ENCODE data around the gene SLC26A5. TPM values are rescaled to one million over a fixed set of nuclear protein-coding genes. Genes with fewer than 3 reads are reported as not detected.
A peak's percentile ranks its signal among the peaks of the same experiment; 100 is the strongest.
"Not testable (repeated sequence)": the region's sequence is repeated elsewhere in the genome, so short reads cannot be mapped to it uniquely, and the experiment has no call there.

Gene SLC26A5
- total RNA-seq (2014; rRNA removed) (0.29 and 0.86 TPM in 2 replicates), Bru-seq, nascent RNA (percentile 85 among the genes with signal in this experiment), BruChase-seq, experiment 1, labeled RNA remaining after a 6-hour chase (percentile 62 among the genes with signal in this experiment), BruChase-seq, experiment 2, labeled RNA remaining after a 2-hour chase (percentile 90 among the genes with signal in this experiment)
- long read RNA-seq, partial matches to known transcripts, result 20 of 47 reads
- long read RNA-seq, other reads (novel, unspliced or antisense), result 26 of 47 reads

GRCh38 chr7:103446049-103446520, at the start of gene SLC26A5:
Gene SLC26A5, minus strand, starts transcription at chr7:103446207. Its CDS starts 24,693 bp downstream, at chr7:103421514.
- peaks cover 17% of the 10 kb centered on the region for H3K4me1 ChIP-seq (ENCODE audit: insufficient read depth, low read length)
- H2AFZ ChIP-seq (ENCODE audit: low read length), result peak within 1 kb of the TSS; percentile 99
- H3K9me2 ChIP-seq (replicated peaks; ENCODE audit: low read length), result no peaks in the 10 kb centered on the region
- no peak within 1 kb of the TSS for H3K27ac ChIP-seq (ENCODE audit: low read length)
- no peaks in the 10 kb centered on the region for H3K27me3 ChIP-seq (ENCODE audit: low read length)
- no peaks in the 10 kb centered on the region for H3K36me3 ChIP-seq (ENCODE audit: low read depth, low read length)
- no peak for TF ChIP-seq EZH2phosphoT487 (IDR thresholded peaks at IDR 0.05; ENCODE audit: borderline replicate concordance, low read length)
- TF ChIP-seq EZH2 (IDR thresholded peaks at IDR 0.05; ENCODE audit: low read length, unreplicated experiment), result no peak
- H3F3A ChIP-seq (ENCODE audit: low read length, unreplicated experiment), result no peaks in the 10 kb centered on the region
- H3K4me3 ChIP-seq (ENCODE audit: low read length), result peak within 1 kb of the TSS; percentile 71
- peak within 1 kb of the TSS; percentile 32; the same call in 1 of the 2 replicates for H3K9ac ChIP-seq (ENCODE audit: low read length)
- no peaks in the 10 kb centered on the region for H3K79me2 ChIP-seq (ENCODE audit: low read length)
- no peaks in the 10 kb centered on the region for H4K20me1 ChIP-seq (ENCODE audit: low read length)
- POLR2A ChIA-PET (ENCODE audit: unreplicated experiment), result no interaction called here
- BruUV-seq (replicated peaks), result no TSS peak
- DNase-seq (peak; percentile 75), ATAC-seq (peak; percentile 82)
- H3K4me2 ChIP-seq (ENCODE audit: low read length), result peak within 1 kb of the TSS; percentile 83
- no peaks in the 10 kb centered on the region for H3K9me3 ChIP-seq (ENCODE audit: low read length)
- CTCF ChIA-PET, result no interaction called here
- intact Hi-C loops (cut with micrococcal nuclease), result loop anchor here (2.0 kb wide), 2 partner anchors 187 to 711 kb away; no protein-coding TSS in a partner anchor

GRCh38 chr7:103487419-103487818, 41.4 kb upstream of the SLC26A5 start:
- Histone ChIP-seq H3K27me3 (ENCODE audit: low read length) (no peaks in the 10 kb centered on the region), H3K9me2 (replicated peaks; ENCODE audit: low read length) (no peaks in the 10 kb centered on the region), H3F3A (ENCODE audit: low read length, unreplicated experiment) (no peaks in the 10 kb centered on the region), H3K27ac (ENCODE audit: low read length) (peak overlapping the region; percentile 65), H3K79me2 (ENCODE audit: low read length) (no peaks in the 10 kb centered on the region), H3K4me1 (ENCODE audit: insufficient read depth, low read length) (peaks cover 11% of the 10 kb centered on the region), H3K4me2 (ENCODE audit: low read length) (peak overlapping the region; percentile 50), H4K20me1 (ENCODE audit: low read length) (no peaks in the 10 kb centered on the region), H3K4me3 (ENCODE audit: low read length) (no peak overlapping the region), H3K9ac (ENCODE audit: low read length) (no peak overlapping the region), H2AFZ (ENCODE audit: low read length) (no peak overlapping the region), H3K36me3 (ENCODE audit: low read depth, low read length) (no peaks in the 10 kb centered on the region), H3K9me3 (ENCODE audit: low read length) (no peaks in the 10 kb centered on the region)
- ChIA-PET CTCF (no interaction called here), POLR2A (ENCODE audit: unreplicated experiment) (no interaction called here)
- TF ChIP-seq EZH2 (IDR thresholded peaks at IDR 0.05; ENCODE audit: low read length, unreplicated experiment) (no peak), CTCF (conservative IDR thresholded peaks at IDR 0.05; ENCODE audit: low read depth, low read length) (no peak), EZH2phosphoT487 (IDR thresholded peaks at IDR 0.05; ENCODE audit: borderline replicate concordance, low read length) (no peak)
- DNase-seq, result peak; percentile 85
- intact Hi-C loops (cut with micrococcal nuclease), result loop anchor here (1.0 kb wide), 1 partner anchor 40 kb away; no protein-coding TSS in a partner anchor
- peak; percentile 99 for ATAC-seq
- no TSS peak for BruUV-seq (replicated peaks)

- H3K4me1 ChIP-seq (ENCODE audit: insufficient read depth, low read length), result peaks cover 11% of the 10 kb centered on the region
- CTCF ChIA-PET, result interaction anchor here (0.6 kb wide), 1 partner anchor 26 kb away, joined by 3 read pairs; no protein-coding TSS in a partner anchor
- intact Hi-C loops (cut with micrococcal nuclease), result loop anchor here (1.0 kb wide), 1 partner anchor 40 kb away; no protein-coding TSS in a partner anchor
- H3K9ac ChIP-seq (ENCODE audit: low read length); H3K36me3 ChIP-seq (ENCODE audit: low read depth, low read length); H3K9me3 ChIP-seq (ENCODE audit: low read length); H3K27ac ChIP-seq (ENCODE audit: low read length); BruUV-seq (replicated peaks); H3F3A ChIP-seq (ENCODE audit: low read length, unreplicated experiment); POLR2A ChIA-PET (ENCODE audit: unreplicated experiment); H4K20me1 ChIP-seq (ENCODE audit: low read length); H3K79me2 ChIP-seq (ENCODE audit: low read length); ATAC-seq; H3K9me2 ChIP-seq (replicated peaks; ENCODE audit: low read length); H3K4me2 ChIP-seq (ENCODE audit: low read length); DNase-seq; H3K4me3 ChIP-seq (ENCODE audit: low read length); H2AFZ ChIP-seq (ENCODE audit: low read length); H3K27me3 ChIP-seq (ENCODE audit: low read length): not testable (repeated sequence)
Measured at GRCh38 chr7:103486873-103487272, 40.9 kb upstream of the SLC26A5 start.
